ENCODE results near the gene CFAP69.
A peak's percentile ranks its signal among the peaks of the same experiment; 100 is the strongest.

DNA sequence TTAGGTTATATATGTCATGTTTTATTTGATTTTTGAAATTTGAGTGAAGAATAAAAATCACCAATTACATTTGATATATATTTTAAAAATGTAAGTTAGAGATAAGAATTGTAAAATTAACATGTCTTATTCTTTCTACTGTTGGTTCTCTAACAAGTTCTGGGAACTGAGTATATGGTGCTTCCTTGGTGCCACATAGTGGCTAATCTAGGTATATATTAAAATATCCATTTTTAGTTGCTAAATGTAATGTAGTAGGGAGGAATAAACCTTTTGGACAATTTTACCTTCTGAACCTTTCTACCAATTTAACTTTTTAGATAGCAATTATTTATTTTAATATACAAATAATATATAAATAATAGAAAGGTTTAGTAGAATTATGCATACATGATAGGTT is 17.5 kb downstream of the CFAP69 start:
- TF ChIP-seq, protein P1, sequence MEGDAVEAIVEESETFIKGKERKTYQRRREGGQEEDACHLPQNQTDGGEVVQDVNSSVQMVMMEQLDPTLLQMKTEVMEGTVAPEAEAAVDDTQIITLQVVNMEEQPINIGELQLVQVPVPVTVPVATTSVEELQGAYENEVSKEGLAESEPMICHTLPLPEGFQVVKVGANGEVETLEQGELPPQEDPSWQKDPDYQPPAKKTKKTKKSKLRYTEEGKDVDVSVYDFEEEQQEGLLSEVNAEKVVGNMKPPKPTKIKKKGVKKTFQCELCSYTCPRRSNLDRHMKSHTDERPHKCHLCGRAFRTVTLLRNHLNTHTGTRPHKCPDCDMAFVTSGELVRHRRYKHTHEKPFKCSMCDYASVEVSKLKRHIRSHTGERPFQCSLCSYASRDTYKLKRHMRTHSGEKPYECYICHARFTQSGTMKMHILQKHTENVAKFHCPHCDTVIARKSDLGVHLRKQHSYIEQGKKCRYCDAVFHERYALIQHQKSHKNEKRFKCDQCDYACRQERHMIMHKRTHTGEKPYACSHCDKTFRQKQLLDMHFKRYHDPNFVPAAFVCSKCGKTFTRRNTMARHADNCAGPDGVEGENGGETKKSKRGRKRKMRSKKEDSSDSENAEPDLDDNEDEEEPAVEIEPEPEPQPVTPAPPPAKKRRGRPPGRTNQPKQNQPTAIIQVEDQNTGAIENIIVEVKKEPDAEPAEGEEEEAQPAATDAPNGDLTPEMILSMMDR (conservative IDR thresholded peaks at IDR 0.05; ENCODE audit: low read depth, low read length) = peak; percentile 57
- no peak for TF ChIP-seq EZH2 (IDR thresholded peaks at IDR 0.05; ENCODE audit: low read length, unreplicated experiment)
- no peak for TF ChIP-seq EZH2phosphoT487 (IDR thresholded peaks at IDR 0.05; ENCODE audit: borderline replicate concordance, low read length)

Measured in PC-3 (cell line).